PC-3 (cell line): ENCODE results near the gene EIF4G3.

Experiments
- EZH2phosphoT487 ChIP-seq: fragments of 300-600 bp; sonication (generic); IDR thresholded peaks from 2 replicates; pipeline ENCODE4 v1.6.1; 2018; ENCODE audit warnings: mild to moderate bottlenecking, antibody characterized with exemption, low read length, borderline replicate concordance
- TF ChIP-seq, protein P1 (sequence below): fragments of 300-600 bp; sonication (generic); conservative IDR thresholded peaks from 2 replicates; pipeline ENCODE4 v1.5.1; 2017; ENCODE audit warnings: antibody characterized with exemption, low read depth, mild to moderate bottlenecking, low read length

DNA sequence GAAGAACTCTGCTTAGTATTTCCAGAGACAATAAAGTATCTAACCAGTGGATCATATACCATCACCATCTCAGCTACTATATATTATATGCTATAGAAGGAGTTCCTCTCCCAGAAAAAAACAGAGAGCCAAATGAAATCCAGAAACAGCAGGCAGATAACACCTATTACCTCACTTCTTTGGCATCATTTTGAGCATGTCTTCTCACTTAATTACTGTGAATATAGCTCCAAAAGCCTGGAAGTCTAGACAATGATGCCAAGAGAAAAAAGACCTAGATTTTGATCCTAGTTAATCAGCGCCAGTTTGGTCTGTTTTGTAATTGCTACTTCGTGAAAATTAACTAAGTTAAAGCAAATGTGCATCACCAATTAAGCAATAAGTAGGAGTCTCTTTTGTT is 131.3 kb downstream of the EIF4G3 start:
- TF ChIP-seq, protein P1, sequence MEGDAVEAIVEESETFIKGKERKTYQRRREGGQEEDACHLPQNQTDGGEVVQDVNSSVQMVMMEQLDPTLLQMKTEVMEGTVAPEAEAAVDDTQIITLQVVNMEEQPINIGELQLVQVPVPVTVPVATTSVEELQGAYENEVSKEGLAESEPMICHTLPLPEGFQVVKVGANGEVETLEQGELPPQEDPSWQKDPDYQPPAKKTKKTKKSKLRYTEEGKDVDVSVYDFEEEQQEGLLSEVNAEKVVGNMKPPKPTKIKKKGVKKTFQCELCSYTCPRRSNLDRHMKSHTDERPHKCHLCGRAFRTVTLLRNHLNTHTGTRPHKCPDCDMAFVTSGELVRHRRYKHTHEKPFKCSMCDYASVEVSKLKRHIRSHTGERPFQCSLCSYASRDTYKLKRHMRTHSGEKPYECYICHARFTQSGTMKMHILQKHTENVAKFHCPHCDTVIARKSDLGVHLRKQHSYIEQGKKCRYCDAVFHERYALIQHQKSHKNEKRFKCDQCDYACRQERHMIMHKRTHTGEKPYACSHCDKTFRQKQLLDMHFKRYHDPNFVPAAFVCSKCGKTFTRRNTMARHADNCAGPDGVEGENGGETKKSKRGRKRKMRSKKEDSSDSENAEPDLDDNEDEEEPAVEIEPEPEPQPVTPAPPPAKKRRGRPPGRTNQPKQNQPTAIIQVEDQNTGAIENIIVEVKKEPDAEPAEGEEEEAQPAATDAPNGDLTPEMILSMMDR: no peak
- no peak for TF ChIP-seq EZH2phosphoT487
